ENCODE results near the gene LIN9.

Gene LIN9

DNA sequence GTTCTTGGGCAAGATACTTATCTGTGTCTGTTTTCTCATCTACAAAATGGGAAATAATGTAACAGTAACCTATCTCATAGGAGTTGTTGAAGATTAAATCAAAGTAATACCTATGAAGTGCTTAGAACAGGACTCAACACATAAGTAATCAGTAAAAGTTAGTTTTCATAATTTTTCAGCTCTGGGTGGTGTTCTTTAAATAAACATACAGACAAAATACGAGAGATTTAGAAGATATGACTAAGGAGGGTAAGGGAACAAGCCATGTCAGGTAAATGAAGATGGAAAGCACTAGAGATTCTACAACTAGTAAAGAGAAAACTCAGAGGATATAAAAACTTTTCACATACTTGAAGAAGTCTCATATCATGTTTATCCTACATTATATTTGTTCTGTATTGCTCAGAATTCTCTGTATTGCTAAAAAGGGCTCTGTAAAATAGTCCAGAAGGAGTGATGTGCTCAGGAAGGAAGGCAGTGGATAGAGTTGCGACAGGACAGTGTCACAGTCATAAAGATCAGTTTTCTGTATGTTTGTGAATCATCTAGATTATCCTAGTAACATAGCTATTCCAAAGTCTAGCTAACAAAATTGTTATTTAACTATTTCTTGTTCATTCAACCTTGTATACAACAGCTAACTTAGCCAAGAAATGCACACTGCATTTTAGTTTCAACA is 16.0 kb downstream of the LIN9 start:
- no peak for TF ChIP-seq EZH2phosphoT487 (conservative IDR thresholded peaks at IDR 0.05; ENCODE audit: low read length)
- no peak for TF ChIP-seq CTCF (IDR thresholded peaks at IDR 0.05; ENCODE audit: insufficient read depth, low read length, poor library complexity, severe bottlenecking)
- H3K36me3 ChIP-seq (ENCODE audit: low read length) = peaks cover 19% of the 10 kb centered on the region; the same call in 1 of the 2 replicates

GRCh38 chr1:226287587-226287986 is 21.4 kb downstream of the LIN9 start:
- no peak overlapping the region for H3K27ac ChIP-seq (ENCODE audit: low read depth, low read length)
- no peaks in the 10 kb centered on the region for H3K9me2 ChIP-seq (replicated peaks; ENCODE audit: insufficient read depth, low read length)
- no peaks in the 10 kb centered on the region for H3K27me3 ChIP-seq (ENCODE audit: low read length)
- no peak overlapping the region for H3K4me2 ChIP-seq (ENCODE audit: low read depth, low read length, poor library complexity, severe bottlenecking)
- H3F3A ChIP-seq (ENCODE audit: insufficient read depth) = peaks cover 15% of the 10 kb centered on the region; the same call in 1 of the 2 replicates
- no peak overlapping the region for H2AFZ ChIP-seq (ENCODE audit: low read depth, low read length, severe bottlenecking)
- H3K4me3 ChIP-seq (ENCODE audit: insufficient read depth, low read length, poor library complexity, severe bottlenecking) = no peak overlapping the region
- no peak for TF ChIP-seq CTCF (IDR thresholded peaks at IDR 0.05; ENCODE audit: insufficient read depth, low read length, poor library complexity, severe bottlenecking)
- no peak for TF ChIP-seq EZH2phosphoT487 (conservative IDR thresholded peaks at IDR 0.05; ENCODE audit: low read length)
- H3K9ac ChIP-seq (ENCODE audit: low read length) = no peak overlapping the region
- H3K9me3 ChIP-seq (ENCODE audit: insufficient read depth, low read length) = no peaks in the 10 kb centered on the region
- no peaks in the 10 kb centered on the region for H4K20me1 ChIP-seq (ENCODE audit: low read depth, low read length)
- peaks cover 27% of the 10 kb centered on the region; the same call in 1 of the 2 replicates for H3K36me3 ChIP-seq (ENCODE audit: low read length)
- H3K79me2 ChIP-seq (ENCODE audit: insufficient read depth, low read length) = no peaks in the 10 kb centered on the region

More for the DNA sequence above, 16.0 kb downstream of the LIN9 start:
- H2AFZ ChIP-seq (ENCODE audit: low read depth, low read length, severe bottlenecking) = no peak overlapping the region
- H3K4me2 ChIP-seq (ENCODE audit: low read depth, low read length, poor library complexity, severe bottlenecking) = no peak overlapping the region
- H3K4me3 ChIP-seq (ENCODE audit: insufficient read depth, low read length, poor library complexity, severe bottlenecking) = no peak overlapping the region
- H4K20me1 ChIP-seq (ENCODE audit: low read depth, low read length) = no peaks in the 10 kb centered on the region
- peaks cover 6% of the 10 kb centered on the region; the same call in 1 of the 2 replicates for H3F3A ChIP-seq (ENCODE audit: insufficient read depth)
- no peak overlapping the region for H3K27ac ChIP-seq (ENCODE audit: low read depth, low read length)
- no peaks in the 10 kb centered on the region for H3K27me3 ChIP-seq (ENCODE audit: low read length)
- no peaks in the 10 kb centered on the region for H3K9me2 ChIP-seq (replicated peaks; ENCODE audit: insufficient read depth, low read length)
- no peak overlapping the region for H3K9ac ChIP-seq (ENCODE audit: low read length)
- peaks cover 5% of the 10 kb centered on the region for H3K79me2 ChIP-seq (ENCODE audit: insufficient read depth, low read length)
- no peaks in the 10 kb centered on the region for H3K9me3 ChIP-seq (ENCODE audit: insufficient read depth, low read length)

DNA sequence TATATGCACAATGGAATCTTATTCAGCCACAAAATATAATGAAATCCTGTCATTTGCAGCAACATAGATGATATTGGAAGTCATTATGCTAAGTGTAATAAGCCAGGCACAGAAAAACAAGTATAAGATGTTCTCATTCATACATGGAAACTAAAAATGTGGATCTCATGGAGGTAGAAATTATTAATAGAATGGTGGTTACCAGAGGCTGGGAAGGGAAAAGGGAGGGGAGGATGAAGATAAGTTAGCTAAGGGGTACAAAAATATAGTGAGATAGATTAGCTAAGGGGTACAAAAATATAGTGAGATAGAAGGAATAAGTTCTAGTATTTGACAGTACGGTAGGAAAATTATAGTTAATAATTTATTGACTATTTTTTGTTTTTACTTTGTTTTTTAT is 27.9 kb downstream of the LIN9 start:
- no peak for TF ChIP-seq EZH2phosphoT487 (conservative IDR thresholded peaks at IDR 0.05; ENCODE audit: low read length)
- no peak for TF ChIP-seq CTCF (IDR thresholded peaks at IDR 0.05; ENCODE audit: insufficient read depth, low read length, poor library complexity, severe bottlenecking)
- no peaks in the 10 kb centered on the region for H4K20me1 ChIP-seq (ENCODE audit: low read depth, low read length)
- H3K79me2 ChIP-seq (ENCODE audit: insufficient read depth, low read length) = no peaks in the 10 kb centered on the region
- H3K27me3 ChIP-seq (ENCODE audit: low read length) = no peaks in the 10 kb centered on the region
- H3K4me2 ChIP-seq (ENCODE audit: low read depth, low read length, poor library complexity, severe bottlenecking) = no peak overlapping the region
- H3F3A ChIP-seq (ENCODE audit: insufficient read depth) = peaks cover 2% of the 10 kb centered on the region; the same call in 1 of the 2 replicates
- H3K9ac ChIP-seq (ENCODE audit: low read length) = no peak overlapping the region
- H3K4me3 ChIP-seq (ENCODE audit: insufficient read depth, low read length, poor library complexity, severe bottlenecking) = no peak overlapping the region
- H3K36me3 ChIP-seq (ENCODE audit: low read length) = peaks cover 28% of the 10 kb centered on the region; the same call in 1 of the 2 replicates
- no peak overlapping the region for H2AFZ ChIP-seq (ENCODE audit: low read depth, low read length, severe bottlenecking)
- no peaks in the 10 kb centered on the region for H3K9me3 ChIP-seq (ENCODE audit: insufficient read depth, low read length)
- H3K9me2 ChIP-seq (replicated peaks; ENCODE audit: insufficient read depth, low read length) = no peaks in the 10 kb centered on the region
- H3K27ac ChIP-seq (ENCODE audit: low read depth, low read length) = no peak overlapping the region

All from SU-DHL-6 (cell line).